Measurements from ENCODE around the gene VWA1.

GRCh38 chr1:1406821-1407635 is 28.5 kb upstream of the VWA1 start, which contains the start of gene MRPL20:
- no peak for TF ChIP-seq CTCF (IDR thresholded peaks at IDR 0.05)
- TF ChIP-seq MAX (IDR thresholded peaks at IDR 0.05; ENCODE audit: low read depth): peak; percentile 93
- TF ChIP-seq GATA2 (CRISPR knock-in tag; IDR thresholded peaks at IDR 0.05): no peak
- peak; percentile 96 for TF ChIP-seq TAF1 (IDR thresholded peaks at IDR 0.05; ENCODE audit: borderline replicate concordance, low read depth, low read length)
- TF ChIP-seq GABPA (IDR thresholded peaks at IDR 0.05; ENCODE audit: low read depth): peak; percentile 98
